Measurements from ENCODE around the gene KCNJ15.

DNA sequence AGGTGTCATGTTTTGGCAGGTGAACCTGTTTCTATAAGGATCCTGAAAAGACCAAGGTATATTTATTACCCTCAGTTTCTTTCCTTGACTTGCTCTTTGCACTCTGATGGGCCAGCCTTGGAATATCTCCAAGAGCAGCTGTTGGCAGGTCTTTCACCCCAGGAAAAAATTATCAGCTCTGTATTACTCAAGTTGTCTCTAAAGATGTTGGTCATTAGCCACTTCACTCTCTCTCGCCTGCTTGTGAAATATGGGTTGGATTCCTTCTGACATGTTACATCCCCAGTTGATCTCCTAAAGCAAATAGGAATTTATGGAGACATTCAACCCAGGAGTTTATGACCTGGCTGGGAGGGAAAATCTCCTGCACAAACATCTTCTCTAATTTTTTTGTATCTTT is 85.9 kb downstream of the KCNJ15 start:
- TF ChIP-seq, protein P1, sequence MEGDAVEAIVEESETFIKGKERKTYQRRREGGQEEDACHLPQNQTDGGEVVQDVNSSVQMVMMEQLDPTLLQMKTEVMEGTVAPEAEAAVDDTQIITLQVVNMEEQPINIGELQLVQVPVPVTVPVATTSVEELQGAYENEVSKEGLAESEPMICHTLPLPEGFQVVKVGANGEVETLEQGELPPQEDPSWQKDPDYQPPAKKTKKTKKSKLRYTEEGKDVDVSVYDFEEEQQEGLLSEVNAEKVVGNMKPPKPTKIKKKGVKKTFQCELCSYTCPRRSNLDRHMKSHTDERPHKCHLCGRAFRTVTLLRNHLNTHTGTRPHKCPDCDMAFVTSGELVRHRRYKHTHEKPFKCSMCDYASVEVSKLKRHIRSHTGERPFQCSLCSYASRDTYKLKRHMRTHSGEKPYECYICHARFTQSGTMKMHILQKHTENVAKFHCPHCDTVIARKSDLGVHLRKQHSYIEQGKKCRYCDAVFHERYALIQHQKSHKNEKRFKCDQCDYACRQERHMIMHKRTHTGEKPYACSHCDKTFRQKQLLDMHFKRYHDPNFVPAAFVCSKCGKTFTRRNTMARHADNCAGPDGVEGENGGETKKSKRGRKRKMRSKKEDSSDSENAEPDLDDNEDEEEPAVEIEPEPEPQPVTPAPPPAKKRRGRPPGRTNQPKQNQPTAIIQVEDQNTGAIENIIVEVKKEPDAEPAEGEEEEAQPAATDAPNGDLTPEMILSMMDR (IDR thresholded peaks at IDR 0.05): no peak
- no peak for TF ChIP-seq POLR2A (IDR thresholded peaks at IDR 0.05)

All from Peyer's patch (tissue), 4 donors.